GM19372 (cell line): Measurements from ENCODE around the gene PTGES3.
"Not testable (repeated sequence)": the region's sequence is repeated elsewhere in the genome, so short reads cannot be mapped to it uniquely, and the experiment has no call there.

ENCODE experiments used
- ATAC-seq: cut with Tn5 transposase; IDR thresholded peaks from one replicate; pipeline ENCODE4 v1.9.1; 2021; ENCODE audit warnings: mild to moderate bottlenecking, low read depth, moderate library complexity; ENCODE audit not compliant: unreplicated experiment

Gene PTGES3, protein sequence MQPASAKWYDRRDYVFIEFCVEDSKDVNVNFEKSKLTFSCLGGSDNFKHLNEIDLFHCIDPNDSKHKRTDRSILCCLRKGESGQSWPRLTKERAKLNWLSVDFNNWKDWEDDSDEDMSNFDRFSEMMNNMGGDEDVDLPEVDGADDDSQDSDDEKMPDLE

DNA sequence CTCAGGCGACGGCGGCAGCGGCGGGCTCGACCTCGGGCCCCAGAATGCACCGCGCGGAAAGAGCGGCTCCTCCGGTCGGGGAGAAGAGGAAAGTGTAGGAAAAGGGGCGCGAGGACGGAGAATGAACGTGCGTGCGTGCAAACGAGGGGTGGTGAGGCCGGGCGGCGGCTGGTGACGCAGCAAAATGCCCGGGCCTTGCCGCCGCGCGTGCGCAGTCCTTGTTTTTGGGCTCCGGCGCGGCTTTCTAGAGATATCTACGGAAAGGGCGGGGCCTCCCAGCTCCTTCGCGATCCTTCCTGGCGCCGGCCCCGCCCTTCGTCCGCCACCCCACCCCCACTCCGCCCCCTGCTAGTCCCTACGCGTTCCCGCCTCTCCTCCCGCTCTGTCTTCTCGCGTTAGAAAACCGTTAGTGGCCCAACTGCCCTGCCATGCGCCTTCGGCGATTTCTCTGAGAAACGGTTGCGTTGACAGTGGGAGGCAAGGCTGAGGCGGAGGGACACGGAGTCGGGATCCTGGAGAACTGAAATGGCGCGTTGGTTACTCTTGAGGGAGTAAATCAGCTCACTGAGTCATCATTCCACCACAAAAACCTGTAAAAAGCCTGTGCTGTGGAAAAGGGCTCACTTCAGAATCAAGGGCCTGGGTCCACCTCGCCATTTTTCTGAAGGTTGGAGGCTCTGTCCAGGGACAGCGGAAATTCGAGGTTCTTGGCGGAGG is at the start of gene PTGES3:
Gene PTGES3, minus strand, starts transcription at position 156 of the 717 bp plus-strand sequence. CDS start 285 bp downstream, outside the sequence.
- ATAC-seq, result peak; percentile 64

DNA sequence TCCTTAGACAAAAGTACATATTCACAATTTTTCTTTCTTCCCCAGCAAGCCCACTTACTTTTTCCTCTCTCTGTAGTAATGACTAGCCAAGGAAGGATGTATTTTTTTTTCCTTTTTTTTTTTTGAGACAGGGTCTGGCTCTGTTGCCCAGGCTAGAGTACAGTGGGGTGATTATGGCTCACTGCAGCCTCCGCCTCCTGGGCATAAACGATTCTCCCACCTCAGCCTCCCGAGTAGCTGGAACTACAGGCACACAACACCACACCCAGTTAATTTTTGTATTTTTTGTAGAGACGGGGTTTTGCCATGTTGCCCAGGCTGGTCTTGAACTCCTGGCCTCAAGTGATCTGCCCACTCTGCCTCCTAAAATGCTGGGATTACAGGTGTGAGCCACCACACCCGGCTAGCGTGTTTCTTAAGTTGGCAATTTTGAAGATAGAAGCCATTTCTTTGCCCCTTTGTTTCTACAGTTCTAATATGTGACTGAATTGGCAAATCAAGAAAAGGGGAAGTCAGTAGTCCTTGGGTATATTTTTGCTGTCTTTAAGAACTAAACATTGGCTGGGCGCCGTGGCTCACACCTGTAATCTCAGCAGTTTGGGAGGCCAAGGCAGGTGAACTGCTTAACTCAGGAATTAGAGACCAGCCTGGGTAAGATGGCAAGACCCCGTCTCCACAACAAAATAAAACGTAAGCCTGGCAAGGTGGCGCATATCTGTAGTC is 40.2 kb upstream of the PTGES3 start:
- ATAC-seq, result no peak

DNA sequence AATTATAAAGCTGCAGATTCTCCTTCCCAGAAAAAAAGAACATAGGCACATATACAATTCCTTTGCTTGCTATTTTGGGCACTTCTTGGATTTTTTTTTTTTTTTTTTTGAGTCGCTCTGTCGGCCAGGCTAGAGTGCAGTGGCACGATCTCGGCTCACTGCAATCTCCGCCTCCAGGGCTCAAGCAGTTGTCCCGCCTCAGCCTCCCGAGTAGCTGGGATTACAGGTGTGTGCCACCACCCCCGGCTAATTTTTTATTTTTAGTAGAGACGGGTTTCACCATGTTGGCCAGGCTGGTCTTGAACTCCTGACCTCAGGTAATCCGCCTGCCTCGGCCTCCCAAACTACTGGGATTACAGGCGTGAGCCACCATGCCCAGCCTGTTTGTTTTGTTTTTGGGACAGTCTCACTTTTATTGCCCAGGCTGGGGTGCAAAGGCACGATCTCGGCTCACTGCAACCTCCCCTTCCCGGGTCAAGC is 38.2 kb upstream of the PTGES3 start:
- ATAC-seq, result not testable (repeated sequence)

DNA sequence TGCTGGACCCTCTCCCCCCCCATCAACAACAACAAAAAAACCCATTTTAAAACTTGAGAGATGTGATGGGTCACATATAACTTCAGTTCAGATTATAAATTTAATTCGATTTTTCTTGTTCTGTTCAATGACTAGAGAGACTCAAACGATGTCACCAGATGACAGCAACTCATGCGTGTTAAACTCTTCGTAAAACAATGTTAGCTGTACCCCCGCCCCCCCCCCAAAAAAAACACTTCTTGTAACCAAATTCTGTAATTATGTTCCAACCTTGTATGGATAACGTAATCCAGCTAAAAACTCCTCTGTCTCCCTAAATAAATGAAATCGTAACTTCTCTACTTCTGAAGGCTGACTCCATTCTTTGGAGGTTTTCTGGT is 37.6 kb upstream of the PTGES3 start:
- no peak for ATAC-seq

DNA sequence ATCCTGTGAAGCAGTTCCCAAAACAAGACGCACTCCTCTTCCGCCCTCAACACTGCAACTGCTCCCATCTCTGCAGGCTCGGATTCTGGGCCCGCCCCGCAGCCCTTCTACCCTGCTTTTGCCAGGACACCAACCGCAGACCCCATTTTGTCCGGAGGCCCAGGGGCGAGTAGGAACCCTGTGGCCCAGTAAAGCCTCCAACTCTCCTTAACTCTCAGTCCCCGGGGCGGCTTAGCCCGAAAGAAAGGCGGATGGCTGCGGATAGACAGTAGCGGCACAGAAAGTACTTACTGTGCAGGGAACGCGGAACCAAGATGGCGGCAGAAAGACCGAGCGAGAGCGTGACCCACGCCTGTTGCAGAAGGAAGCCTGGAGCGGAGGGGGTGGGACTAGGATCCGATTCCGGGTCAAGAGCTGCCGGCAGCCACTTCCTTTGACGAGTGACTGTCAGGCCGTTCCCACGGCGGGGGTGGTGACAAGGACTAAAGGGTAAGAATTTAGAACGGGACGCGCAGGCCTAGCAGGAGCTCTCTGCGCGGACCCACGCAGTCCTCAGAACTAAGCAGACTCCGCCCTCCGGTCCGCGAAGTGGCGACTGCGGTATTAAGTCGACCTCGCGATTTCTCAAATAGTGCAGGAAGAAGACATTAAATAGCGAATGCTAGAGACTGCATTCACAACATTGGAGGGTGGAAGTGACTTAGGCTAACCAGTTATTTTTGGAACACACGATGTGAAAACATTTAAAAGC is 37.1 kb upstream of the PTGES3 start, which contains the start of gene NACA:
Gene NACA, minus strand, starts transcription at position 328 of the 751 bp plus-strand sequence. CDS start 778 bp downstream, outside the sequence.
- ATAC-seq, result peak; percentile 95

DNA sequence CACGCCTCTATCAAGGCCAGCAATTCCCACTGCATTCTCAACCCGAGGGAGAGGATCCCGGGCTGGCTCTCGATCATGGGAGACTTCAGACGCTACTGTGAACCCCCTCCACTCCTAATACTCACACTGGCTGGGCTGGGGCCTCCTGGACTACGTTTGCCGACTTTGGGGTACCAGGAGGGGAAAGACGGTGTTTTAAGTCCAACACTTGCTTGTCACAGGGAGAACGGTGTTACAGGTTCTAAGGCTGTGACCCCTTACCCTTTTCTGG is 36.6 kb upstream of the PTGES3 start:
- no peak for ATAC-seq

DNA sequence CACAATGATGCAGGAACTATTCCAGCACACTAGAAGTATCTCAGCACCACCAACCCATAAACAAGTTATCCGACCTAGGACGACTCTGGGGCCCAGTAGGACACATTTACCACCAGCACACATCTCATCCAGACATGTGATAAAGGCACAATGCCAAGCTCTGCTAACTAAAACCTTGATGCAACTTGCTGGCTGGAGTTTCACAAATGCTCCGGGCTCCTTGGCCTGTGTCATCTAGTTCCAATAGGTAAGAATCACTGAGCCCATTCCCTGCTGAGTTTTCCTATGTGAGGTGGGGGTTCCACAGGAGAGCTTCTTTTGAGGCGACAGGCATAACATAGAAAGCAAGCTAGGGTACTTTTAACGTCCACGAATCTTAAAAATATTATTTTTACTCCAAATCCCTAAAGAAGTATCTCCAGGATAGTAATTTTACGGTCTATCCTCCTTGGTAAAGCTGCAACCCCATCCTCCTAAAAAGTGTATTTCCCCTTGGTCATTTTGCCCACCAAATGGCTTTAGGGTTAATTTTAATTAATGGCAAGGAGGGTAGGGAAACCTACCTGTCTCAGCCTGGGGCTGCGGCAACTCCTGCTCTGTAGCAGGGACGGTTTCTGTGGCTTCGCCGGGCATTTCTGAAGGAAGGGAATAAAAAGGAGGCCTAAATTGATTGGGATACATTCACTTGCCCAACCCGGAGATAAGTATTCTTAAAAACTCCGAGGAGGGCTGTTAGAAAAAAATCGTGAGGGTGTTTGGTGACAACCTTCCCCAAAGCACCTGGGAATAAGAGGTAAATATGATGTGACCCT is 36.0 kb upstream of the PTGES3 start:
- no peak for ATAC-seq

DNA sequence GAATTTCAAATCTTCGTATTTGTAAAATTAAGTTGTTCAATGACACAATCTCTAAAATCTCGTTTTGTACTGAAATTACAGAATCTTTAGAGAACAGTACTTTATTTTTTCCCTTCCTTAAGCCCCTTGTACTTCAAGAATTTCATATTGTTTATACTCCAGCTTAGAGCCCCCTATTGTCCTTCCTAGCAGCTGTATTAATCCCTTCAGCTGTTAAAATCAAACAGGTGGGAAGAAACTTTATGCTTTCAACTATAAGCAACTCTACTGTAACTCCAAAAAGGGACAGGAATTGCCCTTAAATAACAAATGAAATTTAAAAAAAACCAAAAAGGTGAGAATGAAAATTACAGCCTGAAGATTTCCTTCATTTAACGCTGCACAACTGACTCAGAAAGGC is 35.3 kb upstream of the PTGES3 start:
- ATAC-seq, result no peak

DNA sequence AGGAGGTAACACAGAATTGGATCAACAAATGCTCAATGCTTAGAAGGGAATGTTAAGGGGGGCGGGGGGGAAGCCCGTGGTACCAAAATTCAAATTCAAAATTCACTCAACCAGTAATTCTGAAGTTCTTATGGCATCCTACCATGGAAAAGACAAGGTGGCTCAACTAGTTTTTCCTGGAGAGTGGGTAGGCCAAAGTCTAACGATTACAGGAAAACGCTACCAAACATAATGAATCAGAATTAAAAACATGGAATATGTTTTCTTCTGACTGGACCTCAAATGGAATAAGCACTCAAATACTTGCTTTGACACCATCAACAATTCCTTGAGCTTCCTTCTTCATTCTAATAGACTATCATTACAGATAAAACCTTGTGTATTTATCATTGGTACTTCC is 34.7 kb upstream of the PTGES3 start:
- ATAC-seq, result no peak

DNA sequence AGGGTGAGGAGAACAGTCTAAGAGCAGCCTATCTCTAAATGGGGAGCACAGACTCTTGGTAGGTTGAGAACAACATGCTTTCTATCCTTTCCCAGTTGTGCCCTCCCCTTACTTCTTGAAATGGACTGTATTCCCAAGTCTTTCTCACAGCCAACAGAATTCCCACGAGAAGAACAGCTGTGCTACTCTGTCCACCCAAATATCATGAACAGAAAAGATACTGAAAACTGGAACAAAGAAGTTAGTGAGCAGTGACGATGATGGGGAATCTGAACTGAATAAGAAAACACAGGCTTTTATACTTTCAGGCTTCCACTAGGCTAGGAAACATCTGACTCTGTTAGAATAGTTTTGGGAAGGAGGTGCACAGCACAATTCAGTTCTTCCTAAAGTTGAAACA is 33.6 kb upstream of the PTGES3 start:
- no peak for ATAC-seq

DNA sequence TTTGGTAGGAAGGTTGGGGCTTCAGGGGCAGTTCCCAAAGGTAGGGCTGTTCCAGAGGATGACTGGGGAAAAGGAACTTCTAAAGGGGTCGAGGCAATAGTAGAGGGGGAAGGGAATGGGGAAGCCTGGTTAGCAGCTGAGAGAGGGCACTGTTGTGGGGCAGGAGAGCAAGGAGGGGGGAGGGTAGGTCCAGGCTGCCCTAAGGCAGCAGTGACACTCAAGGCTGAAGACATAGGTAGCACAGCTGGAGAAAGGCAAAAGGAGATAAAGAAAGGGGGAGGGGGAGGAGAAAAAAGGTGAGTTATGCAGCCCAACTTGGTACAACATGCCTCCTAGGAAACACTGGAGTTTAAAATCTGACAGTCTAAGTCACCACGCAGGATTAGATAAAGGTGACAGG is 33.1 kb upstream of the PTGES3 start:
- ATAC-seq, result no peak

DNA sequence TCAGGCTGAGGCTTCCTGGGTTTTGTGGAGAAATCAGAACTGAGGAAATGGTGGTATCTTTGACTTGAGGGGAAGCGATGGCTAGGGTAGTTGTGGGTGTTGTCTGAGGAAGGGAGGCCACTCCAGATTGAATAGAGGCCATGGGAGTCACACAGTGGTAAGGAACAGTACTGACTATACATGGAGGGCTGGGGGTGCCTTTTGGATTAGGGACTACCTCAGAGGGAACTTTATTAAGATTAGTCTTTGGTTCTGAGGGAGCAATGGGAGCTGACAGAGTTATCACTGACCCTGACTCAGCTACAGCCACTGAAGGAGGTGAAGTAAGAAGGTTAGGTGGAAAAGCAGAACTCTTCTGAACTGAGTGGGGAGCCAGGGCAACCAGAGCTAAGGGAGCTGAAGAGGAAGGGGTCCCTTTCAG is 32.7 kb upstream of the PTGES3 start:
- no peak for ATAC-seq

DNA sequence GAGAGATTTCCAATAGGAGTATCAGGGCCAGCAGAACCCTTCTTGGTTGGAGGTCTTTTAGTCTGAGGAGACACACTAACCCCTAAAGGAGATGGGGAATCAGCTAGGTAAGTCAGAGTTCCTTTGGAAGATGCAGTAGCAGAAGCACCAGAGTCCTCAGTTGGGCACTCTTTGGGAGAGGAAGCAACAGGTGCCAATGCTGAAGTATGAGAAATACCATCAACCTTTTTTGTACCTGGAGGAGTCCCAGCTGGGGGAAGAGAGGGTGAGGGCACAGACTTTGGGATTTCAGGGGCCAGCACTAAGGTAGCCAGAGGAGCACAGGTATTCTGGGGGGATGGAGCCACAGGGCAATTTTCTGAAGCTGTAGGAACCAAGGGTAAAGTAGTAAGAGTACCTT is 31.0 kb upstream of the PTGES3 start:
- no peak for ATAC-seq

DNA sequence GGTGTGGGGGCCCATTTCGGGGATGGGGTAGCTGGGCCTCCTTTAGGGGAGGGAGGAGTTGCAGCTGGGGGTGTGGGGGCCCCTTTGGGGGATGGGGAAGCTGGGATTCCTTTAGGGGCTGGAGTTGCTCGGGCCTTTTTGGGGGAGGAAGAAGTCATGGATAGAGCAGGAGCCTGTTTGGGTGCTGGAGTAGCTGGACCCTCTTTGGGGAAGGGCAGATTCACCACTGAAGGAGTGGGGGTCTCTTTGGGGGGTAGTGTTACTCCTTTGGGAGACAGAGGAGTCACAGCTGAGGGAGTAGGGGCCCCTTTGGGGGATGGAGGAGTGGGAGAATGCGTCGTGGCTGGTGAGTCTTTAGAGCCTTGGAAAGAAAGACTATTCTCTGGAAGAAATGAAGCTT is 30.6 kb upstream of the PTGES3 start:
- no peak for ATAC-seq

DNA sequence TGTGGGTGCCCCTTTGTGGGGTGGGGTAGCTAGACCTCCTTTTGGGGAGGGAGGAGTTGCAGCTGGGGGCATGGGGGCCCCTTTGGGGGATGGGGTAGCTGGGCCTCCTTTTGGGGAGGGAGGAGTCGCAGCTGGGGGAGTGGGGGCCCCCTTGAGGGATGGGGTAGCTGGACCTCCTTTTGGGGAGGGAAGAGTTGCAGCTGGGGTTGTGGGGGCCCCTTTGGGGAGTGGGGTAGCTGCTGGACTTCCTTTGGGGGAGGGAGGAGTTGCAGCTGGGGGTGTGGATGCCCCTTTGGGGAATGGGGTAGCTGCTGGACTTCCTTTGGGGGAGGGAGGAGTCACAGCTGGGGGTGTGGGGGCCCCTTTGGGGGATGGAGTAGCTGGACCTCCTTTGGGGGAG is 30.1 kb upstream of the PTGES3 start:
- ATAC-seq, result no peak

DNA sequence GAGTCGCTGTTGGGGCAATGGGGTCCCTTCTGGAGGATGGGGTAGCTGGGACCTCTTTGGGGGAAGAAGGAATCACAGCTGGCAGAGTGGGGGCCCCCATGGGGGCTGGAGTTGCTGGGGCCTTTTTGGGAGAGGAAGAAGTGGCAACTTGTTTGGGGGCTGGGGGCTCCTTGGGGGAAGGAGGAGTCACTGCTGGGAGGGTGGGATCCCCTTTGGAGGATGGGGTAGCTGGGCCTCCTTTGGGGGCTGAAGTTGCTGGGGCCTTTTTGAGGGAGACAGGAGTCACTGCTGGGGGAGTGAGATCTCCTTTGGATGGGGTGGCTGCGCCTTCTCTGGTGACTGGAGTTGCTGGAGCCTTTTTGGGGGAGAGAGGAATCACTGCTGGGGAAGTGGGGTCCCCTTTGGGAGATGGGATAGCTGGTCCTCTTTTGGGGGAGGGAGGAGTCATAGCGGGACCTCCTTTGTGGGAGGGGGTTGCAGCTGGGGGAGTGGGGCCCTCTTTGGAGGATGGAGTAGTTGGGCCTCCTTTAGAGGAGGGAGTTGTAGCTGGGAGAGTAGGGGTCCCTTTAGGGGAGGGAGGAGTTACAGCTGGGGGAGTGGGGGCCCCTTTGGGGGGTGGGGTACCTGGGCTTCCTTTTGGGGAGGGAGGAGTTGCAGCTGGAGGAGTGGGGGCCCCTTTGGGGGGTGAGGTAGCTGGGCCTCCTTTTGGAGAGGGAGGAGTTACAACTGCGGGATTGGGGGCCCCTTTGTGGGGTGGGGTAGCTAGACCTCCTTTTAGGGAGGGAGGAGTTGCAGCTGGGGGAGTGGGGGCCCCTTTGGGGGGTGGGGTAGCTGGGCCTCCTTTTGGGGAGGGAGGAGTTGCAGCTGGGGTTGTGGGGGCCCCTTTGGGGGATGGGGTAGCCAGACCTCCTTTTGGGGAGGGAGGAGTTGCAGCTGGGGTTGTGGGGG is 29.1 kb upstream of the PTGES3 start:
- ATAC-seq, result no peak

DNA sequence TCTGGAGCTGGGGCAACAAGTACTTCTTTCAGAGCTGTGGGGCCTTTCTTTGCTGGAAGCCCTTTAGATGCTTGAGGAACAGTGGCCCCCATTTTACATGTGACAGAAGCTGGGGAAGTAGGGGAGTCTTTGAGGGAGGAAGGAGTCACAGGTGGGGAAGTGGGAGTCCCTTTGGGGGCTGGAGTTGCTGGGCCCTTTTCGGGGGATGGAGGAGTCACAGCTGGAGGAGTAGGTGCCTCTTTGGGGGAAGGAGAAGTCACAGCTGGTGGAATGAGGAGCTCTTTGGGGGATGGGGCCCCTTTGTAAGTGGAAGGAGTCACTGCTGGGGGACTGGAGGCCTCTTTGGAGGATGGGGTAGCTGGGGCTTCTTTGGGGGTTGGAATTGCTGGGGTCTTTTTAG is 28.4 kb upstream of the PTGES3 start:
- ATAC-seq, result no peak

DNA sequence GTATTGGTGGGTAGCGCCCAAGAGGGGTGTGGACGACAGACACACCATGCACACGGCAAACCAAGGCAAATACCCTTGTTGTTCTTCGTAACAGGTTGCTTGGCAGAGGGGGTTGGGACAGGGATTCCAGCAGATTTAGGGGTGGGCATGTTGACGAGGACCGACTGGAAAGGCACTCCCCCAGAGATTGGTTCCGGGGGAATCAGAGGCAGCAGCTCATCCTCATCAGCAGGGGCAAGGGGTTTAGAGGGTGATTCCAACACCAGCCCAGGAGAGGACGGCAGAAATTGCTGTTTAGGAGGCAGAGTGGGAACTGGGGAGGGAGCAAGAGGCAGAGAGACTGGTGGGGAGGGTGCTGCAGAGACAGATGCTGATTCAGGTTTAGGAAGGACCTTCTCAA is 27.7 kb upstream of the PTGES3 start:
- ATAC-seq, result no peak

DNA sequence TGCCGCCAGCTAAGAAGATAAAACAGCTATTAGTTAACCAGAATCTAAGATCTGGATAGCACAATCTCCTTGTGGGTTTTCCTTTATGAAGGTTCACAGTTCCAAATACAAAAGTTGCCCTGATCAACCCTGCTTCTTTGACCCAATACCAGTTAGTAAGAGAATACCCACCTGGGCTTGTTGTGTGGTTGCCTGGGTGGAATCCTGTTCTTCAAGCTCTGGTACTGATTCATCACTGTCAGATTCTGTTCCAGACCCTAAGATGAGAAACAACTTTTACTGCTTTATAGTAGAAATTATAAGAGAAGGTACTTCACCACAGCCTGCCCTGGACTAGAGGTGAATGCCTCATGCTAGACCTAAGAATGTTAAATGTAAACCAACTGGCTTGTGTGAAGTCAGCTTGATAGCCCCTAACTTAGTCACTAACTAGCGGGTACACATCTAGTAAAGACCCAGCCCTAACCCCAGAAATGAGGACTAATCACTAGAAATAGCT is 26.4 kb upstream of the PTGES3 start:
- ATAC-seq, result no peak
